Activated CD4-positive, alpha-beta T cell treated with anti-CD3 and anti-CD28 coated beads, Interleukin-2, Interleukin-4, amounts not matched to agents 100 ng/mL and 50 ng/mL, durations not matched to agents 16 hours and 8 hours (primary cell): ENCODE data around the gene CAMTA1.
"Not testable (repeated sequence)": the region's sequence is repeated elsewhere in the genome, so short reads cannot be mapped to it uniquely, and the experiment has no call there.

Experiments used
- DNase-seq: peaks from one replicate; pipeline ENCODE4 v3.0.0-alpha.2; 2020; ENCODE audit warnings: low spot score

Gene CAMTA1

DNA sequence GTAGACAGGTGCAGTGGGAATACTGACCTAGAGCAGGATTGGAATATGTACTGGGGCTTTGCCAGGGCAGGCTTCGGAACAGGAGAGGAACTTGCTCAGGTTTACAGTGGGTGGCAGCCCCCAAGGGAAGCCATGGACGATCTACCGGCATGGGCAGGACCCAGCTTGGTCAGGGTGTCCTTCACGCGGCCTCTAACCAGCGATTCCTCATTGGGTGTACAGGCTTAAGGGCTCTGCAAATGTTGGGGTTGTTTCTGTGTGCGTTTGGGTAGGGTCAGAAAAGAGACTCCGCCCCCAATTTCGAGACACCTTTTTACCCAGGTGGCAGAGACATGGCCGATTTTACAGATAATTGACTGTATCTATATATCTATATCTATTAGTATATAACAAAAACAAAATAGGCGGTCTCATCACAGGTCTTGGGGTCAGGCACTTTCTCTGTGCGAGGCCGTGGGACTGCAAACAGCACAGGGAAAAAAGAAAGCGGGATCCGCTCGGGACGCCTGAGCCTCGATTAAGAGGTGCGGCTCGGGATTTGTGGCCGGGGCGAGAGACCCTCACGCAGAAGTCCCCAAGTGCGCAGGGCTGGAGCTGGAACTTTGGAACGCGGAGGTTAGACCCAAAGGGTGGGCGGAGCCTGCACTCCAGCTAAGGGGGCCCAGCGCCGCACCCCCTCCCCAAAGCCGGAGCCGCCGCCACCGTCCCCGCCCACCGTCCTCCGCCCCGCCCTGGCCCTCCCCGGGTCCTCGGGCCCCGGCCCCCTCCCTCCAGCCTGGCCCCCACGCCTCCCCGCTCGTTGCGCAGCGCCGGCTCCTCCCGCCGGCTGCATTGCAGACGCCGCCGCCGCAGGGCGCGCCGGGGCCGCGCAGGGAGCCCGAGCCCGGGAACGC is 918.3 kb downstream of the CAMTA1 start:
- DNase-seq = no peak

DNA sequence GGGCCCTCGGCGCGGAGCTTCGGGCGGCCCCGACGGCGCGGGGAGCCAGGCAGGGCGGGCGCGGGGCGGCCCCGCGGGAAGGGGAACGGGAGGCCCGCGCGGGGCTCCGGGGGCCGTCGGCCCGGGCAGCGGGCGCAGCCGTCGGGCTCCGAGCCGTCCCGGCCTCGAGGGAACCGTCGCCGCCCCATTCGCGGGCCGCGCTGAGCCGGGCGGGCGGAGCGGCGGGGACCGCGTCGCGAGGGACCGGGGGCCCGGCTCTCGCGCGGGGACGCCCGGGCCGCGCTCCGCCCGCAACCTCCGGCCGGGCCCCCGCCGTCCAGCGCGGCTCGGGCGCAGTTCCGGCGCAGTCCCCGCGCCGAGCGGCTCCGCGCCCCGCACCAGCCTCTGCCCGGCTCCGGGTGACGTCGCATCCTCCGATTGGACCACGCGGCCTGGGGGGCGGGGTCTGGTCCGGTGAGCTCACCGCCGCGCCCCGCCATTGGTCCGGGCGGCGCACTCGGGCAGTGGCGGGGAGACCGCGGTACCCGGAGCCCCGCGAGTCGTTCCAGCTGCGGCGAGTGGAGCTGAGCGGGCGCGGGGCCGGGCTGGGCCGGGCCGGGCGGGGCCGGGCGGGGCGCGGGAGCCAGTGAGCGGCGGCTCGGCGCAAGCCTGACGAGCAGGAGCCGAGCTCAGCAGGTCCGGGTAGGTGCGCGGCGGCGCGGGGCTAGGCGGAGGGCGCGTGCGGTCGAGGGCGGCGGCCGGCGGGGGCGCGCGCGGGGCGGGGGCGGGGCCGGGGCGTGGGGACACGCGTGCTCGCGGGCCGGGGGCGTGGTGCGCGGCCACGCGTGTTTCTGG is 919.2 kb downstream of the CAMTA1 start:
- DNase-seq = peak; percentile 91

DNA sequence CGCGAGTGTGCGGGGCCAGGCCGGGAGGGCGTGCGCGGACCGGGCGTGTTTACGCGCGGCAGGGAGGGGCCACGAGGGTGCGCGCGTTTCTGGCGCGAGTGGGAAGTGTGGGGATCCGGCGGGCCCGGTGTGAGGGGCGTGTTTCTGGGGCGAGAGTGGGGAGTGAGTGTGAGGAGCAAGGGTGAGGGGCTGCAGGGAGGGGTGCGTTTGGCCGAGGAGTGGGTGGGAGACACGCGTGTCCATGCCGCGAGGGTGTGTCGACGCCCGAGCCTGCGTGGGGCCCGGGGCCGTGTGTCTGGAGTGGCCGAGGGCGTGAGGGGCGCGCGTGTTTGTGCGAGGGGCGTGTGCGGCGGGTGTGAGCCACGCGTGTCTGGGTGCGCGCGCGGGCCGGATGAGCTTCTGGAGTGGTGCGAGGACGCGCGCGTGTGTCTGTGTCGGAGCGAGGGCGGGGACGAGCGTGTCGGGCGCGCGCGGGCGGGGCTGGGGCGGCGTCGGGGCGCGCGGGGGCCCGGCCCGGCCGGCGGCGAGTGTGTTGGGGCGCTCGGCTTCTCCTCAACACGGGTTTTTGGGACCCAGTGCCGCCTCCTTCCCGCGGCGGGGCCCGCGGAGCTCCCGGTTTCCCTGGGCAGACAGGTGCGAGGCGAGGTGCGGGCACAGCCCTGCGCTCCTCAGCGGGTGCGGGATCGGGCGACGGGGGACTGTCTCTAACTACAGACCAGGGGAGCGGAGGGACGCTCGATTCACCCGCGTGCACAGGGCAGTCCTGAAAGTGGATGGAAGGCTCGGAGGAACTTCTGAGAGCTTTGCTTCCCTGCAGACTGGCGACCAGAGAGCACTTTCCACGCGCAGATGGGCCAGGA is 920.0 kb downstream of the CAMTA1 start:
- no peak for DNase-seq

DNA sequence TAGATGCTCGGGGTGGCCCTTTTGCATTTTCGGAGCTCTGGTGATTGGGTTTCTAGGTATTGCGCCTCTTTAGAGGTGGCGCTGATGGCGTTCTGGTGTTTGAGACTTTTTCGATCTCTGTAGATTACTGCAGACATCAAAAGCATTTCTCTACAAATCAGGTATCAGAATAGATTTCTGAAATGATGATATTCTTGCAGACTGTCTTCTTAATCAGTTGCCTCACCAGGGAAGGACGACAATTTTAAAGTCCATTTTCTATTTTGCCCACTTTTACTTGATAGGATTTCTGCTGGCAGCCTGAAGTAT is 920.6 kb downstream of the CAMTA1 start:
- DNase-seq = no peak

DNA sequence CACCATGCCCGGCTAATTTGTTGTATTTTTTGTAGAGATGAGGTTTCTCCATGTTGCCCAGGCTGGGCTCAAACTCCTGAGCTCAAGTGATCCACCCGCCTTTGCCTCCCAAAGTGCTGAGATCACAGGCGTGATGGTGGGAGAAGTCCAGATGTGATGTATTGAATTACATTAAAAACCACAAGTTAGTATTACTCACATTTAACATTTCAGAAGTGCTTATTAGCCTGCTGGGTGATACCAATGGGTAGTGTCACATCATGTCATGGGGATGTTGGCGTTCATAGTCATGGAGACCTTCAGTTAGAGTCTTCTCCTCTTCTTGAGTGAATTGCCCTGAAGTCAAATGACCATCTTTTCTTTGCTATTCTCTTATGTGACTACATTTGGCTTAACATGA is 922.3 kb downstream of the CAMTA1 start:
- no peak for DNase-seq

DNA sequence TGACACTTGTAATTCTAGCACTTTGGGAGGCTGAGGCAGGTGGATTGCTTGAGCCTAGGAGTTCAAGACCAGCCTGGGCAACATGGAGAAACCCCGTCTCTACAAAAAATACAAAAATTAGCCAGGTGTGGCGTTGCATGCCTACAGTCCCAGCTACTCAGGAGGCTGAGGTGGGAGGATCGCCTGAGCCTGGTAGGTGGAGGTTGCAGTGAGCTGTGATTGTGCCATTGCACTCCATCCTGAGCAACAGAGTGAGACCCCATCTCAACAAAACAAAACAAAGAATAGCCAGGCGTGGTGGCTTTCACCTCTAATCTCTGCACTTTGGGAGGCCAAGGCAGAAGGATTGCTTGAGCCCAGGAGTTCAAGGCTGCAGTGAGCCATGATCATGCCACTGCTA is 922.8 kb downstream of the CAMTA1 start:
- DNase-seq = not testable (repeated sequence)

DNA sequence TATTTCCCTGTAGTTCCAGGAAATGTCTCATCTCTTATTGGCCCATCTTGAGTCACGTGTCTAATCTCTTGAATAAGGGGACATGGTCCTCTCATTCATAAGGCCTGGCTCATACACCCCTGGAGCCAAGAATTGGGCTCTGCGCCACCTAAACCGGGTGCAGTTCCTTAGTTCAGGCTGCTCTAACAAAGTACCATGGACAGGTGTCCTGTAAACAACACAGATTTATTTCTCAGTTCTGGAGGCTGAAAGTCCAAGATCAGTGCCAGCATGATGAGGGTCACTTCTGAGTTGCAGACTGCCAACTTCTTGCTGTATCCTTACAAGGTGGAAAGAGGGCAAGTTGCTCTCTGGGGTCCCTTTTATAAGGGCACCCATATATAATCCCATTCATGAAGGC is 925.6 kb downstream of the CAMTA1 start:
- no peak for DNase-seq

DNA sequence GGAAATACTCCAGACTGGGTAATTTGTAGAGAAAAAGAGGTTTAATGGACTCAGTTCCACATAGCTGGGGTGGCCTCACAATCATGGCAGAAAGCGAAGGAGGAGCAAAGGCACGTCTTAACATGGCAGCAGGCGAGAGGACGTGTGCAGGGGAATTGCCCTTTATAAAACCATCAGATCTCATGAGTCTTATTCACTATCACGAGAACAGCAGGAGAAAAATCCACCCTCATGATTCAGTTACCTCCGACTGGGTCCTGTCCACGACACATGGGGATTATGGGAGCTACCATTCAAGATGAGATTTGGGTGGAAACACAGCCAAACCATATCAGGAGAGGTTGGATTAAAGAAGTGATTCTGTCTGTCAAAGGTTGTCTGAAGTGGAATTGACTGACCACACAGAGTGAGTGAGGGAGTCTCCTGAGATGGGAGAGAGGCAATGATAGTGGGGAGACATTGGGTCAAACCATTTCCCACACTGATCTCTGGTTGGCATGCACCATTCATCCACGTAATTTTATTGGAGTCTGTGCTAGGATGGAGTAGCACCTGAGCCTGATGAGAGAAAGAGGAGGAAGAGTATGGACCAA is 927.6 kb downstream of the CAMTA1 start:
- no peak for DNase-seq

DNA sequence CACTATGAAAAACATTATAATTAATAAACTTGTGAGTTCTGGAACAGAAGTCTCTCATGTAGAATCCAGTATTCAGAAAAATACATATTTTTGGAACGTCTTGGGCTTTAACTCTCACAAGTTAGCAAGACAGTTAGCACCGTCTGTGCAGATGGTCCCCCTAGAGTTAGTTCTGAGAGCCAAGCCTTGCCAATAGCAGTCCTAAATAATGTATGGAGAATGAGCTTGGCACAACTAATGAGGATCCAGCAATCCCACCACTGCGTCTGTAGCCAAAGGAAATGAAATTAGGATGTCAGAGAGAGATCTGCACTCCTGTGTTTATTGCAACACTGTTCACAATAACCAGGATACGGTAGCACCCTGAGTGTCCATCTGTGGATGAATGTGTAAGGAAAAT is 931.3 kb downstream of the CAMTA1 start:
- DNase-seq = no peak

DNA sequence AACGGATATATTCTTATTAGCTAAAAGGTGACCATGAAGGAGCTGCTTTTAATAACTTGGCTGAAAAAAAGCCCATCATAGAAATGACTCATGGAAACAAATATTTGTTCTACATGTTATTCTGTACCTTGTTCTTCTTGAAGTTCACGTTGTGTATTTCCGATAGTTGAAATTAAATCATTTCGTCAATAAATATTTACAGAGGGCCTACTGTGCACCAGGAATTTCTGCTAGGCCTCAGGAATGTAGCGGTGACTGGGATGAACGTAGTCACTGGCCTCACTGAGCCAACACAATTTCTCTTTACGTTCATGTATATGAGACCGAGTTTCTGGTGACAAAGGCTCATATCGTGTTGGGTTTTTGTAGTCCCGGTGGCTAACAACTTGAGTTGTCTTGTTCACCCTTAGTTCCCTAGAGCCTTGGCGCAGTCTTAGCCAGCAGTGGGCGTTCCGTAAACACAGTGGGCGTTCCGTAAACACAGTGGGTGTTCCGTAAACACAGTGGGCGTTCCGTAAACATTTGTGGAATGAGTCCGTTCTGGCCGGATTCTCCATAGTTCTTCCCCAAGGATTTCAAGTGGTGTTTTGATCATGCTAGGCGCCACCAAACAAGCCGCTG is 932.6 kb downstream of the CAMTA1 start:
- DNase-seq = no peak

DNA sequence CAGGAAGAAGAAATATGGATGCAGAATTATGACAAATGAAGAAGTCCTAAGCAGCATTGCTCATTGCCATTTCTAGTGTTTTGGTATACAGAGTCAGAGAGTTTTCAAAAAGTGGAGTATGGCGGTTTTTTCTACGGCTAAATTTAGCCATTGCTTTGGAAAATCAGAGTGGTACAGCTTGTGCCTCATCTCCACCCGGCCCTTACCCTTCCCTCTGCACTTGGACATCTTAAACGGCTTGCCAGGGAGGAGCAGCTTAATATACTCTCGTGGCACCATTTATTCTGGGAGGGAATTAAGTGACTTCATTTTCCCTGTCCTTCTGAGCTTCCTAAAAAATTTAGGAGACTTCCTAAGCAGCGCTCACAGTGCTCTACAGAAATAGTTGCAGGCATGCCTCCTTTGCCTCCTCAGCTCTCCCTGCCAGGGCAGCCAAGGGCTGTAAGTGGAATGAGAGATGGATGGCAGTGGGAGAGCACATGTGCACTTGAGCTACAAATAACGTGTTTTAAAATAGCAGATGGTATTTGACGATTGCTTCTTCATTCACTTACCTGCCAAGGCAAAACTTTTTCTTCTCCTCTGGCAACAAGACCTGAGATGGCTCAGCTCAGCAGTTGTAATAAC is 934.3 kb downstream of the CAMTA1 start:
- DNase-seq = no peak

DNA sequence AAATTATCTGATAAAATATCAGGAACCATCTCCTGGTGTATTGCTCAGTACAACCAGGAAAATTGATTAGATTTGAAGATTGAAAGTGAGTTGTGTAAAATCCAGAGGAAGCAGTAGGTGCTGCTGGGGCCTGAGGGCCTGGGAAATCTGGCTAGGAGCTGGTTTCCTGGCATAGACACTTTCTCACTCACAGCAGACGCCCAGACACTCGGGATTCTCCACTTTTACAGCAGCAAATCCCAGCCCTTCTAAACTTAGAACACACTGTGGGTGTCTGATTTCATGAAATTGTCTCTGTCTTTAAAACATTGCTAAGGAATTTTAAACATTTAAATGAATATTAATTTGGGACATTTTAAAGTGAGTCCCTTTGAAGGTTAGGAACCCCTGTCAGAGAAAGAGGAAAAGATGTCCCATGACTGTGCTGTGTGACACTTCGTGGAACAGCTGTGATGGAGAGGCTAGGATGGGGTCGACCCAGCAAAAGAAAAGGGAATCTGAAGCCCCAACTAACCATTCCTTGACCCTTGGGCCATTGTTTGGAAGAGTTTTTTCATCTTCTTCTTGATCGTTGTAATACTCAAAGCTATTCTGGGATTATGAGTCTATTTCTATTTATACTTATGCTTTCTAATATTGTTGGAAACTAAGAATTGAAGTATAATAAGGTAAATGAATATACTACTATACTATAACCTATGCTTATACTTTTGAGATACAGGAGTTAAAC is 936.9 kb downstream of the CAMTA1 start:
- DNase-seq = no peak

DNA sequence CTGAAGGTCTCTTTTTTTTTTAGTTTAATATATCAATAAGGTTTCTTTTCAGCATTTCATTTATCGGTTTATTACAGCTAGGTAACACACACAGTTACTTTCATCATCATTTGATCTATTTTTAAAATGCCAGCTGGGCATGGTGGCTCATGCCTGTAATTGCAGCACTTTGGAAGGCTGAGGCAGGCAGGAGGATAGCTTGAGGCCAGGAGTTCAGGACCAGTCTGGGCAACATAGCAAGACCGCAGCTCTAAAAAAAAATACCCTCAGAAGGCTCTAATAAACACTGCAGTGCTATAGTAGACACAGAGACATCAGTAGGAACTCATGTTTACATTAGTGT is 937.4 kb downstream of the CAMTA1 start:
- DNase-seq = no peak

DNA sequence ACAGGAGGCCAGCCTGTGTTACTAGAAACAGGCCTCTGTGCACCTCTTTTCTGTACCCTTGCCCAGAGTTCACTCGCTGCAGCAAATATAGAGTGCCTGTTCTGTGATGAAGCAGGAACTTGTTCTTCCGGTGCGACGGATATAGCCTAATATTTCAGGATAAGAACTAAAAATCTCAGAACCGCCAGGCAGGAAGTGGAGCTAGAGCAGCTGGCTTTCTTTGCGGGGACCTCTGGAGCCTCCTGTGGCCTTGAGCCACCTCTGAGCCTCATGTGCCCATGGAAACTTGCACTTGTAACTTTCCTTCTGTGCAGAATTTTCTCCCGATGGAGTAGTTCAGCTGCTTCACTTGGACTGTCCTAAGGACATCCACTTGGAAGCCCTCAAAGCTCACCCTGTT is 941.4 kb downstream of the CAMTA1 start:
- DNase-seq = no peak

DNA sequence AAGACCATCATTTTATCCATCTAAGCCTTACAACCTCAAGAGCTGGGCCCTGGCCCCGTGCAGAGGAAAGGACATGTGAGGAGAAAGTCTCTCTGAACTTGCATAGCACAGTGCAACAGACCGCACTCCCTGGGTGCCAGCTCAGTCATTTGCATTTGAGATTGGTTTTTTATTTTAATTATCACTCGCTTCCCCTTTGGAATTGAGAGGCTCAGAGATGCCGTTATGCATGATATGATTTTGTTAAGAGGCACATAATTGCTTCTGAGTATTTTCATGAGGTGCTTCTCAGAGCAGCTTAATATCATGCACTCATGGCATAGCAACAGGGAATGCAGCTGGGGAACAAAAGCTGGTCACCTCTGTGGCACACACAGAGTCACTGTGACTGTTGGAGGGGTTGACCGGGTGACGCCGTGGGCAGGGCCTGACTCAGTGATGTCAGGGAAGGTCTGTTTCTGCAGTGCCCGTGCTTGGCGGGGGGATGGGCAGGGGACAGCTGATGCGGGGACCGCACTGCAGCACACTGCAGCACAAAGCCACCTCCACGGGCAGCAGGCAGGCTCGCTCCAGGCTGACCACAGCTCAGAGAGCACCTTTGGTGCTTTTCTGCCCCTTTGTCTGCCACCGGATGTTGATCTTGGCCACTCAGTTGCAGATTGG is 942.7 kb downstream of the CAMTA1 start:
- DNase-seq = no peak

DNA sequence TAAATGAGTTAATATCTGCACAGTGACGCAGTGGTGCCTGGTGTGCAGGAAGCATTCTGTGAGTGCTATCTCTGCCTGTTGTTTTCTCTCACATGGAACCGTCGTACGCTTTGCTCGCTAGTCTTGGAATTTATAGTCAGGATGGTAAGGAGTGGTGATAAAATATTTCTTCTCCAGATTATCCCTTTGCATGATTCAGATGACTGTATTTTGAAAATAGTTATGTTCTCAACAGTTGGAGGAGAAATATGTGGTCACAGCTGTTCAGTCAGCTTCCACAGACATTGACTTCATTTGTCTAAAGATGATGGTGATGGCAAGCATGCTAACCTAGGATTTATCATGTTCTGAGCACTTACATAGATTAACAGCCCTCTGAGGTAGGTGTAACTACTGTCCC is 944.5 kb downstream of the CAMTA1 start:
- no peak for DNase-seq

DNA sequence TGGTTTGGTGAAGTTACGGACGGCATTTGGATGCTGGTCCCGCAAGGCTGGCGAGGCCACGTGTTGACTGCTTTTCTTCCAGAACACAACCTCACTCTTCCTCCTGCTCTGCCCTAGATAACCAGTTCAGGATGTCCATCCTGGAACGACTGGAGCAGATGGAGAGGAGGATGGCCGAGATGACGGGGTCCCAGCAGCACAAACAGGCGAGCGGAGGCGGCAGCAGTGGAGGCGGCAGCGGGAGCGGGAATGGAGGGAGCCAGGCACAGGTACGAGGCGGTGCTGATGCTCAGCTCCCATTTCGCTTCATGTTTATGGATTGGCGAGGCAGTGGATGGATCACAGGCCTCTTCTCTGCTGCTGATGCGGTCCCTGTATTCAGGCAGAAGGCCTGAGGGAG is 947.1 kb downstream of the CAMTA1 start:
- no peak for DNase-seq

DNA sequence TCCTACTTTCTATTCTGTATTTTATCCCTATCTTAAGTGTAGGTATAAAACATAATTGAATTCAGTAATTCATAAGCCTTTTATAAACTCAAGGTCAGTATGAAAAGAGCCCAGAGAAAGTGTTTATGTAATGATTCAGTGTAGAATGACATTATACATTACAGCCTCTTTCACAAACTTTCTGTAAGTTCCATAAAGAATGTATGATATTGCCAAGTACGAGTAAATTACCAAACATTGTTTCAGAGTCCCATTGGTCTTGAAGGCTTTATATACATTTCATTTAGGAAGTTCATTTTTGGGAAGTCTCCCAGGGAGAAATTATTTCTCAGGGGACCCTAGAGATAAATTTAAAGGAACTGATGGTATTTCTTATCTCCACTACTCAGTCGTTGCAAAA is 948.0 kb downstream of the CAMTA1 start:
- DNase-seq = no peak

DNA sequence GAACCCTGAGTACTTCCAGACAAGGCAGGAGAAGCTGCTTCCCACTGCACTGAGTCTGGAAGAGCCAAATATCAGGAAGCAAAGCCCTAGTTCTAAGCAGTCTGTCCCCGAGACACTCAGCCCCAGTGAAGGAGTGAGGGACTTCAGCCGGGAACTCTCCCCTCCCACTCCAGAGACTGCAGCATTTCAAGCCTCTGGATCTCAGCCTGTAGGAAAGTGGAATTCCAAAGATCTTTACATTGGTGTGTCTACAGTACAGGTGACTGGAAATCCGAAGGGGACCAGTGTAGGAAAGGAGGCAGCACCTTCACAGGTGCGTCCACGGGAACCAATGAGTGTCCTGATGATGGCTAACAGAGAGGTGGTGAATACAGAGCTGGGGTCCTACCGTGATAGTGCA is 952.8 kb downstream of the CAMTA1 start:
- DNase-seq = no peak

DNA sequence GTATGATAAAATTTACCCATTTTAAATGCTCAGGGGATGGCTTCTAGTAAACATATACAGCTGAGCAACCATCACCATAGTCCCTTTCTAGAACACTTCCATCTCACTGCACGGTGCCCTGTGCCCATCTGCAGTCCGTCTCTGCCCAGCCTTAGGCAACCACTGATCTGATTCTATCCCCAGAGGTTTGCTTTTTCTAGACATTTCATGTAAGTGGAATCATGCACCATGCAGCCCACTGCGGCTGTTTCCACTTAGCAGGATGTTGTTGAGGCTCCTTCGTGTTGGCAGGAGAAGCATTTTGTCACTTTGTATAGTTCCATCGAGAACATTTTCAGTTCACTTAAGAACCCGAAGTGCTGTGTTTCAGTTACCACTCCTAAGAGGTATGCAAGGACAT is 958.1 kb downstream of the CAMTA1 start:
- DNase-seq = no peak
